GM23338 (cell line): Measurements from ENCODE around the gene ZGLP1. TPM values are rescaled to one million over a fixed set of nuclear protein-coding genes. Genes with fewer than 3 reads are reported as not detected.

Experiments
- ATAC-seq: fragments of 200-7000 bp; cut with Tn5 transposase; 3 replicates; pipeline ENCODE4 v1.9.1; 2020
- DNase-seq: peaks from one replicate; pipeline ENCODE4 v3.0.0-alpha.2; 2015; ENCODE audit warnings: low spot score
- H2AFZ ChIP-seq: fragments of 200-600 bp; sonication (generic); 2 replicates; pipeline ENCODE4 v1.8.0; 2016; ENCODE audit warnings: antibody characterized with exemption, mild to moderate bottlenecking, moderate library complexity
- H3F3A ChIP-seq: fragments of 200-600 bp; sonication (generic); replicated peaks from 2 replicates; pipeline ENCODE4 v1.8.0; 2017; ENCODE audit warnings: antibody characterized with exemption, mixed run types, low read depth
- H3K27ac ChIP-seq: fragments of 200-600 bp; sonication (generic); 2 replicates; pipeline ENCODE4 v1.6.1; 2016; ENCODE audit warnings: low read depth
- H3K27me3 ChIP-seq: fragments of 200-600 bp; sonication (generic); 2 replicates; pipeline ENCODE4 v1.8.0; 2016; ENCODE audit warnings: mild to moderate bottlenecking, mixed run types, moderate library complexity; ENCODE audit not compliant: insufficient read depth
- H3K36me3 ChIP-seq: fragments of 200-600 bp; sonication (generic); 2 replicates; pipeline ENCODE4 v1.8.0; 2016; ENCODE audit warnings: mild to moderate bottlenecking; ENCODE audit not compliant: insufficient read depth
- H3K4me1 ChIP-seq: fragments of 200-600 bp; sonication (generic); 2 replicates; pipeline ENCODE4 v1.8.0; 2016; ENCODE audit warnings: mild to moderate bottlenecking, moderate library complexity; ENCODE audit not compliant: insufficient read depth
- H3K4me2 ChIP-seq: fragments of 200-600 bp; sonication (generic); 2 replicates; pipeline ENCODE4 v1.7.1; 2017; ENCODE audit warnings: mixed run types
- H3K4me3 ChIP-seq: fragments of 200-600 bp; sonication (generic); 2 replicates; pipeline ENCODE4 v1.6.1; 2016; ENCODE audit warnings: mixed run types
- H3K79me2 ChIP-seq: fragments of 200-600 bp; sonication (generic); replicated peaks from 2 replicates; pipeline ENCODE4 v1.8.0; 2017; ENCODE audit warnings: mild to moderate bottlenecking; ENCODE audit not compliant: insufficient read depth
- H3K9me2 ChIP-seq: fragments of 200-600 bp; sonication (generic); 2 replicates; pipeline ENCODE4 v1.8.0; 2017; ENCODE audit not compliant: insufficient read depth
- H4K20me1 ChIP-seq: fragments of 200-600 bp; sonication (generic); replicated peaks from 2 replicates; pipeline ENCODE4 v1.8.0; 2017; ENCODE audit warnings: mild to moderate bottlenecking; ENCODE audit not compliant: insufficient read depth
- H3K27ac Mint-ChIP-seq: 2 replicates; pipeline ENCODE4 v1.8.0; 2020; ENCODE audit warnings: inconsistent platforms, mild to moderate bottlenecking, moderate library complexity, mixed read lengths
- H3K27me3 Mint-ChIP-seq: 3 replicates; pipeline ENCODE4 v1.8.0; 2022; ENCODE audit warnings: low read depth, mild to moderate bottlenecking, moderate library complexity, mixed read lengths, inconsistent platforms; ENCODE audit not compliant: insufficient read depth, poor library complexity
- H3K36me3 Mint-ChIP-seq: 3 replicates; pipeline ENCODE4 v1.8.0; 2021; ENCODE audit warnings: low read depth, mild to moderate bottlenecking, inconsistent platforms, moderate library complexity, mixed read lengths
- H3K4me1 Mint-ChIP-seq: 3 replicates; pipeline ENCODE4 v1.8.0; 2020; ENCODE audit warnings: mild to moderate bottlenecking, inconsistent platforms, mixed read lengths
- H3K4me3 Mint-ChIP-seq: 3 replicates; pipeline ENCODE4 v1.8.0; 2021; ENCODE audit warnings: moderate library complexity, mild to moderate bottlenecking, inconsistent platforms, mixed read lengths
- H3K9me3 Mint-ChIP-seq: 3 replicates; pipeline ENCODE4 v1.8.0; 2020; ENCODE audit warnings: moderate library complexity, mild to moderate bottlenecking, inconsistent platforms, mixed read lengths
- CREB1 ChIP-seq: fragments of 250-450 bp; sonication (Bioruptor Pico); IDR thresholded peaks from 2 replicates; pipeline ENCODE4 v1.5.0; 2020; ENCODE audit warnings: low read depth, mild to moderate bottlenecking, moderate library complexity
- EZH2 ChIP-seq: fragments of 200-600 bp; sonication (generic); IDR thresholded peaks from one replicate; pipeline ENCODE4 v1.8.0; 2017; ENCODE audit warnings: antibody characterized with exemption, mild to moderate bottlenecking, low read depth; ENCODE audit not compliant: unreplicated experiment
- EZH2phosphoT487 ChIP-seq: fragments of 200-600 bp; sonication (generic); IDR thresholded peaks from one replicate; pipeline ENCODE4 v1.8.1; 2018; ENCODE audit warnings: antibody characterized with exemption; ENCODE audit not compliant: unreplicated experiment
- JUNB ChIP-seq: IDR thresholded peaks from one replicate; pipeline ENCODE4 v1.6.1; 2016; ENCODE audit warnings: antibody characterized with exemption; ENCODE audit not compliant: unreplicated experiment
- NANOG ChIP-seq: IDR thresholded peaks from 2 replicates; pipeline ENCODE4 v1.6.1; 2016; ENCODE audit warnings: antibody characterized with exemption, borderline replicate concordance
- POLR2AphosphoS5 ChIP-seq: IDR thresholded peaks from 2 replicates; pipeline ENCODE4 v1.6.1; 2016; ENCODE audit warnings: antibody characterized with exemption, low read depth
- STAT1 ChIP-seq: IDR thresholded peaks from one replicate; pipeline ENCODE4 v1.6.1; 2016; ENCODE audit warnings: antibody characterized with exemption; ENCODE audit not compliant: unreplicated experiment
- ZNF114 ChIP-seq: fragments of 250-450 bp; sonication (Bioruptor Pico); IDR thresholded peaks from 2 replicates; pipeline ENCODE4 v1.5.0; 2020; ENCODE audit warnings: mild to moderate bottlenecking, moderate library complexity
- ZNF331 ChIP-seq: fragments of 250-450 bp; sonication (Bioruptor Pico); IDR thresholded peaks from 2 replicates; pipeline ENCODE4 v1.5.0; 2020; ENCODE audit warnings: low read depth, mild to moderate bottlenecking, moderate library complexity
- ZNF462 ChIP-seq: fragments of 250-450 bp; sonication (Bioruptor Pico); IDR thresholded peaks from 2 replicates; pipeline ENCODE4 v1.5.0; 2020; ENCODE audit warnings: mild to moderate bottlenecking, moderate library complexity
- polyA plus RNA-seq: library from polyadenylated mRNA; unstranded; fragments of >200 nt; fragmentation: Nextera tagmentation; extraction: Ambion mirVana; gene quantifications from 2 replicates; pipeline ENCODE4 v1.2.1, GENCODE V29; 2016
- total RNA-seq: library from RNA; depleted of rRNA; stranded (reverse); fragments of >200 nt; shearing (Covaris generic); gene quantifications from 2 replicates; pipeline ENCODE4 v1.2.3, GENCODE V29; 2014
- TF ChIP-seq, protein P1 (sequence below), 2 experiments: fragments of 200-600 bp in 1 of 2; sonication (generic) in 1 of 2; conservative IDR thresholded peaks; 2 replicates each; pipeline versions ENCODE4 v1.5.1 to v1.6.1; 2016 to 2017; ENCODE audit warnings: antibody characterized with exemption in 2 of 2, low read depth in 2 of 2, mild to moderate bottlenecking in 2 of 2, moderate library complexity in 1 of 2
- TF ChIP-seq, protein P2 (sequence below): IDR thresholded peaks from 2 replicates; pipeline ENCODE4 v1.6.1; 2016; ENCODE audit warnings: antibody characterized with exemption
- TF ChIP-seq, protein P3 (sequence below): IDR thresholded peaks from one replicate; pipeline ENCODE4 v1.6.1; 2018; ENCODE audit warnings: antibody characterized with exemption; ENCODE audit not compliant: unreplicated experiment

Gene ZGLP1
- total and polyA plus RNA-seq, 2 experiments from 2014 or later = 1.5 to 5.3 TPM

- peaks cover 23% of the 10 kb centered on the region for H4K20me1 ChIP-seq
- H3K4me3 ChIP-seq = no peak overlapping the region
- Mint-ChIP-seq H3K4me3 (no peak overlapping the region), H3K27me3 (peaks cover 12% of the 10 kb centered on the region), H3K36me3 (peaks cover 54% of the 10 kb centered on the region), H3K27ac (no peak overlapping the region), H3K9me3 (no peaks in the 10 kb centered on the region), H3K4me1 (peaks cover 10% of the 10 kb centered on the region)
- H3K9me2 ChIP-seq = no peaks in the 10 kb centered on the region
- no peak overlapping the region for H3K4me2 ChIP-seq
- H3K79me2 ChIP-seq = peaks cover 33% of the 10 kb centered on the region
- no peak overlapping the region for H2AFZ ChIP-seq
- no peaks in the 10 kb centered on the region; the same call in 1 of the 2 replicates for H3F3A ChIP-seq
- TF ChIP-seq, protein P1, sequence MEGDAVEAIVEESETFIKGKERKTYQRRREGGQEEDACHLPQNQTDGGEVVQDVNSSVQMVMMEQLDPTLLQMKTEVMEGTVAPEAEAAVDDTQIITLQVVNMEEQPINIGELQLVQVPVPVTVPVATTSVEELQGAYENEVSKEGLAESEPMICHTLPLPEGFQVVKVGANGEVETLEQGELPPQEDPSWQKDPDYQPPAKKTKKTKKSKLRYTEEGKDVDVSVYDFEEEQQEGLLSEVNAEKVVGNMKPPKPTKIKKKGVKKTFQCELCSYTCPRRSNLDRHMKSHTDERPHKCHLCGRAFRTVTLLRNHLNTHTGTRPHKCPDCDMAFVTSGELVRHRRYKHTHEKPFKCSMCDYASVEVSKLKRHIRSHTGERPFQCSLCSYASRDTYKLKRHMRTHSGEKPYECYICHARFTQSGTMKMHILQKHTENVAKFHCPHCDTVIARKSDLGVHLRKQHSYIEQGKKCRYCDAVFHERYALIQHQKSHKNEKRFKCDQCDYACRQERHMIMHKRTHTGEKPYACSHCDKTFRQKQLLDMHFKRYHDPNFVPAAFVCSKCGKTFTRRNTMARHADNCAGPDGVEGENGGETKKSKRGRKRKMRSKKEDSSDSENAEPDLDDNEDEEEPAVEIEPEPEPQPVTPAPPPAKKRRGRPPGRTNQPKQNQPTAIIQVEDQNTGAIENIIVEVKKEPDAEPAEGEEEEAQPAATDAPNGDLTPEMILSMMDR (conservative IDR thresholded peaks at IDR 0.05; ENCODE audit: low read depth in 2 of 2) = no peak
- TF ChIP-seq EZH2phosphoT487 = no peak
- TF ChIP-seq CREB1 (CRISPR knock-in tag) = no peak
- TF ChIP-seq, protein P2, sequence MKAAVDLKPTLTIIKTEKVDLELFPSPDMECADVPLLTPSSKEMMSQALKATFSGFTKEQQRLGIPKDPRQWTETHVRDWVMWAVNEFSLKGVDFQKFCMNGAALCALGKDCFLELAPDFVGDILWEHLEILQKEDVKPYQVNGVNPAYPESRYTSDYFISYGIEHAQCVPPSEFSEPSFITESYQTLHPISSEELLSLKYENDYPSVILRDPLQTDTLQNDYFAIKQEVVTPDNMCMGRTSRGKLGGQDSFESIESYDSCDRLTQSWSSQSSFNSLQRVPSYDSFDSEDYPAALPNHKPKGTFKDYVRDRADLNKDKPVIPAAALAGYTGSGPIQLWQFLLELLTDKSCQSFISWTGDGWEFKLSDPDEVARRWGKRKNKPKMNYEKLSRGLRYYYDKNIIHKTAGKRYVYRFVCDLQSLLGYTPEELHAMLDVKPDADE = no peak
- TF ChIP-seq EZH2 = no peak
- no peak for TF ChIP-seq STAT1
- TF ChIP-seq, protein P3, sequence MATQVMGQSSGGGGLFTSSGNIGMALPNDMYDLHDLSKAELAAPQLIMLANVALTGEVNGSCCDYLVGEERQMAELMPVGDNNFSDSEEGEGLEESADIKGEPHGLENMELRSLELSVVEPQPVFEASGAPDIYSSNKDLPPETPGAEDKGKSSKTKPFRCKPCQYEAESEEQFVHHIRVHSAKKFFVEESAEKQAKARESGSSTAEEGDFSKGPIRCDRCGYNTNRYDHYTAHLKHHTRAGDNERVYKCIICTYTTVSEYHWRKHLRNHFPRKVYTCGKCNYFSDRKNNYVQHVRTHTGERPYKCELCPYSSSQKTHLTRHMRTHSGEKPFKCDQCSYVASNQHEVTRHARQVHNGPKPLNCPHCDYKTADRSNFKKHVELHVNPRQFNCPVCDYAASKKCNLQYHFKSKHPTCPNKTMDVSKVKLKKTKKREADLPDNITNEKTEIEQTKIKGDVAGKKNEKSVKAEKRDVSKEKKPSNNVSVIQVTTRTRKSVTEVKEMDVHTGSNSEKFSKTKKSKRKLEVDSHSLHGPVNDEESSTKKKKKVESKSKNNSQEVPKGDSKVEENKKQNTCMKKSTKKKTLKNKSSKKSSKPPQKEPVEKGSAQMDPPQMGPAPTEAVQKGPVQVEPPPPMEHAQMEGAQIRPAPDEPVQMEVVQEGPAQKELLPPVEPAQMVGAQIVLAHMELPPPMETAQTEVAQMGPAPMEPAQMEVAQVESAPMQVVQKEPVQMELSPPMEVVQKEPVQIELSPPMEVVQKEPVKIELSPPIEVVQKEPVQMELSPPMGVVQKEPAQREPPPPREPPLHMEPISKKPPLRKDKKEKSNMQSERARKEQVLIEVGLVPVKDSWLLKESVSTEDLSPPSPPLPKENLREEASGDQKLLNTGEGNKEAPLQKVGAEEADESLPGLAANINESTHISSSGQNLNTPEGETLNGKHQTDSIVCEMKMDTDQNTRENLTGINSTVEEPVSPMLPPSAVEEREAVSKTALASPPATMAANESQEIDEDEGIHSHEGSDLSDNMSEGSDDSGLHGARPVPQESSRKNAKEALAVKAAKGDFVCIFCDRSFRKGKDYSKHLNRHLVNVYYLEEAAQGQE = no peak
- no peak for TF ChIP-seq ZNF462
- TF ChIP-seq POLR2AphosphoS5 = no peak
- TF ChIP-seq ZNF114 (CRISPR knock-in tag) = no peak
- TF ChIP-seq ZNF331 = no peak
- no peak for TF ChIP-seq JUNB
- TF ChIP-seq NANOG = no peak
- H3K27ac ChIP-seq = no peak overlapping the region
- ATAC-seq (no peak), DNase-seq (no peak)
- no peaks in the 10 kb centered on the region for H3K27me3 ChIP-seq
- H3K4me1 ChIP-seq = peaks cover 13% of the 10 kb centered on the region; the same call in 1 of the 2 replicates
- H3K36me3 ChIP-seq = peaks cover 19% of the 10 kb centered on the region; the same call in 1 of the 2 replicates
Measured at GRCh38 chr19:10329555-10329954, 19.9 kb upstream of the ZGLP1 start.
